NCI-H2107 treated with DMSO at 0.1 percent for 48 hours (cell line): ENCODE results near the gene MRPS9.

Experiments
- DNase-seq: peaks from one replicate; lab custom pipeline; 2025; ENCODE audit not compliant: unreplicated experiment; lab: John Stamatoyannopoulos, UW

Gene MRPS9

DNA sequence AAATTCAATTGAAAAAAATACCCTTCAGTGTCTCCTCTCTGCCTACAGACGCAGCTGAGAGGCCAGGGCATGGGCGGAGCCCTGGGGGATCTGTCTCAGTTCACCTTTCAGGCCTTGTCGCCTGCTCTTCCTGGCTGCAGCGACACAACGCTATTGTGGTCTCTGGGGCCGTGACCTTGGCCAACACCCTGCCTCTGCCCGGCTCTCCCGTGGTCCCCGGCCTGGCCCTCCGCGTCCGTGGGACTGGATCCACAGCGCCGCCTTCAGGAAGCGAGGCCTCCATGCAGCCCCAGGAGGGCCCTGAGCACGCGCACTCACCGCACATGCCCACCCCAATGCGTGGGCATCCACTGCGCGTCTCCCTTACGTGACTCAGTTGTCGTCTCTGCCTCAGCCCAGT is 81.1 kb downstream of the MRPS9 start:
- DNase-seq = no peak

DNA sequence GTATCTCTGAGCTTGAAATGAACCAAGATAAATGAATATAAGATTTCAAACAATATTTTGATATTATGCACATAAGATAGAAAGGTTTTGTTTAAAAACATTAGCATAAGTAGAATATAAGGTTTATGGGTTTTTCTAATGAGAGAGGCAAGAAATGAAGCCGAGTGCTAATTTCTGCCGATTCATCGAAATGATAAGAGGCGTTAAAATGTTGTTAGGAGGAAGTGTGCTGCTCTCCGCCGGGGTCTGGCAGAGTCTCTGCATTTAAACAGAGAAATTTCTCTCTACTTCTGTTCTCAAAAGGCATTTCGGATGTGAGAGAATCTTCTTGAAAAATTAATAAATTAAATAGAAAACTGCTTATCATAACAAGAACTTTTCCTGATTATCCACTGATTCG is 83.6 kb downstream of the MRPS9 start:
- DNase-seq = no peak

DNA sequence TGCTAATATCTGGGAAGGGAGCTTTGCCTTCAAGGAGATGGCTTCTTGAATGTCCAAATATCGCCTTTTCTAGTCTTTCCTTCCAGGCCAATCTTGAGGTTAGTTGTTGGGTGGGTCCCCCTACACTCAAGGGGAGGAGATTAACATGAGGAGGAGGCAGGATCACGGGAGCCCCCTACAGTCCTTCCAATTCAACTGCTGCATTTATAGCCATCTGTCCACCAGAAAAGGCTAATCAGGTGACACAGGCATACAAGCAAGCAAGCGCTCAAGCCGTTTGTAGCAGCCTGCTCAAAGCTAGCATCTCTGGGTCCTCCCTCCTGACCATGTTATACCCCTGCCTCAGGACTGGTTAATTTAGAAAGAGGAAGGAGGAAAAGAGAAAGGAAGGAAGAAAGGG is 87.6 kb downstream of the MRPS9 start:
- DNase-seq = no peak

DNA sequence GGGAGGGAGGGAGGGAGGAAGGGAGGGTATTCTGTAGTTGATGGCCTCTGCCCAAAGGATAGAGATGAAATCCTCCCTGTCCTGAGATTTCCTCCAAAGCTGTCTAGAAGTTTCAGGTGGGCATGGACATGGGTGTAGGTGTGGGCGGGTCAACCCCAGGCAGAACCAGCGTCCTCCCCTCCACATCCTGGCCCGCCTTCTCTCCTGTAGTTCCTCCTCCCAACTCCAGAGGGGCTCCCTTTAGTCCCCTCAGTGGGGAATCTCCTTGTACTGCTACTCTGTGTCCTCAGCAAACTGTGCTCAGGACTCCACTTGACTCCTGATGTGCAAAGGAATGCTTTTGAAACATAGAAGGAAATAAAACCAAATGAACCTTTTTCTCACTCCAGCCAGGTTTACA is 88.1 kb downstream of the MRPS9 start:
- DNase-seq = no peak

DNA sequence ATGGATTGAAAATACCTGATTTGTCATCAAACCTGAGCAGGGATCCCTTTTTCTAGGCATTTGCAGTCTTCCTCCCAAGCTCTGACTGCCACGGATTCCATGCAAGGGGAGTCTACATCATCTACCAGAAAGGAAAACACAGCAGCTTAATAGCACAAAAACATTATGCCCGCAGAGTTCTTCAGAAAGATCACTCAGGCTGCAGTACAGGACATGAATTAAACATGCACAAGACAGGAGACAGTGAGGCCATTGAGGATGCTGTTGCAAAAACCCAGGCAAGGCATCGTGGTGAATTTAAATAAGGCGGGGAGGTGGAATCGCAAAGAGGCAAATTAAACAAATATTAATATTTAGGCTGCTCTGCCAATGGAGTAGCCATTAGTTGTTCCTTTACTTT is 88.5 kb downstream of the MRPS9 start:
- no peak for DNase-seq

DNA sequence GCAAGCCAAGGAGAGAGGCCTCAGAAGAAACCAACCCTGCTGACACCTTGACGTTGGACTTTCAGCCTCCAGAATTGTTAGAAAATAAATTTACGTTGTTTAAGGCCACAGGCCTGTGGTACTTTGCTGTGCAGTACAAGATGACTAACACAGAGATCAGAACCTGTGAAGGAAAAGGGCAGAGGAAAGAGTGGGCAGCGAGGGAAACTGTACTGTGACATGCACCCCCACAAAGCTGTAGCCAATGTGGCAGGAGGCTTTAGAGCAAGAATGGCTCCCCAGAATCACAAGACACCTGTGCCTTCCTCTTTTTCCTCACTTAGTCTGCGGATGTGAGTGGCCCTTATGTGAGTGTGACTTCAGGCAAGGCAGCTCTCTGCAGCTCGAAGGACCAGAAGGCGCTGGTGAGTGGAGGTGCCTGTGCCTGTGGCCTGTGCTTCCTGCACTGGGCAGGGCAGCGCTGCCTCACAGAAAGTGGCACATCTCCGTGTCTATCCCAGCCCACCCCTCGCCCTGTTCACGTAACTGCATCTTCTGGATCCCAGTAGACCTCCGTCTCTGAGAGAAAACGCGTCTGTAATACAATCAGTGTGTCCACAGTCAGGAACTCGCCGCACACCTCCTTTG is 89.5 kb downstream of the MRPS9 start:
- no peak for DNase-seq

DNA sequence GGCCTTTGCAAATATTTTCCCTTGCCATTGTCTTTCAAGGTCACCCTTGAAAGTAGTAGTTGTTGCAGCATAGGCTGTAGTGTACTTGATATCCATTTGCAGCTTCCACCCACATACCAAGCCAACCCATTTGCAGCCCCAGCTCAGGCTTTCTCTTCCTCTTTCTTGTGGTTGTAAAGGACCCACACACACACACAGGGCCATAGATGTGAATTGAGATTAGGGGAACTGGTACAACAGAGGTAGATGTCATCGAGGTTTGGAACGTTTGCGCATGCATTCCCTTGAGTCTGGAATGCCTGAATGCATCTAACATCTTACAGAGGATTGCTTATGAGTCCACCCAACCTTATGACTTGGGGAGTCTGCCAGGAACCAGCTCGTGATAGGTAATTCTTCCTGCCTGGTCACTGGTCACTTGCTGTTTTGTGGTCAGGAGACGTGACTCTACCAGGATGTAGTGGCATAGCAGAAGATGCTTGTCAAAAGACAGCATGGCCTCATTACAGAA is 91.9 kb downstream of the MRPS9 start:
- no peak for DNase-seq

DNA sequence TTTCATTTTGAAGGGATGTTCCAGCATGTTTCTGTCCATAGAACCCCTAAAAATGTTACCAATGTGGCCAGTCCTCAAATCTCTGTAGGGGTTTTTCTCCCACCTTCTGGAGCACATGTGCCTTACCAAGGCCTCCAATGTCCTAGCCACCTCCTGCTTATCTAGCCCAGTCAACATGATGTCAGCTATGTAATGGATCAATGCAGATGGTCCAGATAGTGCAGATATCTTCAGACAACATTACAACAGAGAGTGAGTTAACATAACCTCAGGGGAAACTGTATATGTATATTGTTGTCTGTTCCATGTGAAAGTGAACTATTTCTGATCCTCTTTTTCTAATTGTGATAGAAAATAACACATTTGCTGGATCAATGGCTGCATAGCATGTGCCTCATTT is 92.7 kb downstream of the MRPS9 start:
- DNase-seq = no peak

DNA sequence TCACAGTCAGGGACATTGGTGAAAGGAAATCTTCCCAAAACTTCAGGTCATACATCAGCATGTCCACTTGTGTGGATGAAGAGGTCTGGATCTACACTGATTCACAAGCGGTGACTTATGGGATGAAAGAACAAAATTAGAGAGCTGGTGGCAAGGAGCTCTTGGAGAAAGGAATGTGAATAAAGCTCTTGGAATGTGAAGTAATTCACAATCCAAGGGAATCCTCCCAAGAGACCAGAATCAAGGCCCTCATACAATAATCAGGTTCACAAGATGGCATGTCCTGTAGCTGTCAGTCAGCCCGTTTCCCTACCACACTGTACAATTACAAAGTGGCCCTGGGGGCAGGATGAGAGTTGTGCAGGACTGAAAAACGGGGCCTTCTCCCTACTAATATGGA is 96.2 kb downstream of the MRPS9 start:
- no peak for DNase-seq

DNA sequence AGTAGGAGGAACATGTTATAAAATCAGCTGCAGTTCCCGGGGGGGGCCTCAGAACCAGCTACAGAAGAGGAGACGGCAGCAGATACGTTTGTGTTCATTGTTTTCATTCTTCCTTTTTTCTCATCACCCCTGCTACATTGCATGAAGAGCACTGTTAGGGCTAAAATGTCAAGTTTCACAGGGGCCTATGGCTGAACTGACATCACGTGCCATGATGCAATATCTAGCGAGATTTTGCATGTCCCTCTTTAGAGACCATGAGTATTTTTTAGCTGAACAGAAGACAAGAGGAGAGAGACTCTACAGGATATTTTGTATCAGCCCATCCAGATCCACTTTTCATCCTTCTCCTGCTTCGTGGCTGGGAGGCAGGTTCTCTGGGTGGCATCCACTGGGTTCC is 97.6 kb downstream of the MRPS9 start:
- no peak for DNase-seq

DNA sequence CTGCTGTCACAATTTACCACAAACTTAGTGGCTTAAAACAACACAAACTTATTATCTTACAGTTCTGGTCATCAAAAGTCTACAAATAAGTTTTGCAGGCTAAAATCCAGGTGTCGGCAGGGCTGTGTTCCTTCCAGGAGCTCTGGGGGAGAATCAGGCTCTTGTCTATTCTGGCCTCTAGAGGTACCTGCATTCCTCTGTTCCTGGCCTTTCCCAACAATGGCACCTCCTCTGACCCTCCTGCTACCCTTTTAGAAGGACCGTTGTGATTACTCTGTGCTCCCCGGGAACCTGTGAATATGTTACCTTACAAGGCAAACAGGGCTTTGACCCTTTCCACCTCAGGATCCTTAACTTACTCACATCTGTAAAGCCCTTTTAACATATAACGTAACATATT is 98.5 kb downstream of the MRPS9 start:
- DNase-seq = no peak

DNA sequence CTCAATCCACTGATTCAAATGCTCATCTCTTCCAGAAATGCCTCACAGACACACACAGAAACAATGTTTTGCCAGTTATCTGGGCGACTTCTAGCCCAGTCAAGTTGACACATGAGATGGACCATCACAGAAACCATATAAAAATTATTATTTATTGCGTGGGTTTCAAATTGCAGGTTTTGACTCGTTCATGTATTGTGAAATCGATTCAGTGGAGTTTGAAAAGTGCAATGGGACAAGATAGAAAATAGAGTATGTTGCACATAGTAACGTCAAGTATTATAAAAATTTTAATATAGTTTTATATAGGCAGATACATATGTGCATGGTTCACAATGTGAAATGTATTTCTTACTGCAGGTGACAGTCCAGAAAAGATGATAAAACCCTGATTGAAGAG is 100.8 kb downstream of the MRPS9 start:
- DNase-seq = no peak

DNA sequence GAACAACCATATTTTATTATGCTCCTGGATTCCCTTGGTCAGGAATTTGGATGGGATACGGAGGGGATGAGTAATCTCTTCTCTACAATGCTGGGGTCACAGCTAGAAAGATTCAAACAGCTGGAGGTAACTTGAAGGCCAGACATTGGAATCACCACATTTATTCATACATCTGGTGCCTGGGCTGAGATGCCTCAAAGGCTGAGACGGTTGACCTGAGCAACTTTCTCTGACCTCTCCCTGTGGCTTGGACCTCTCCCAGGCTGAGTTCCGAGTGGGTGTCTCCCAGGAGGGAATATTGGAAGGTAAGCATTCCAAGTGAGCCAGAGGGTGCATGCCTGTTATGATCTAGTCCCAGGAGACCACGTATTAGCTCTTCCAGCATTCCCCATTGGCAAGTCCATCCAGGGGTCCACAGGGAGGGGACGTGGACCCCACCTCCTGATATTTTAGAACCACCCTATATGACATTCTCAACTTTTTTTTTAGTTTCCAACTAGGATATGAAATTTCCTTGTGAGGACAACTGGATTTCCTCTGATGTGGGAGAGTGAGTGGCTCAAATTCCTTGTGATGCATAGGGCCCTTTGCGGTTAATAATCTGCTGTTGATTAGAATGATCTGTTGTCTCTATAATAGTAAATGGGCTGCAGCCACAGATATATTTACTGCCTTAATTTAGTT is 101.8 kb downstream of the MRPS9 start:
- DNase-seq = no peak

DNA sequence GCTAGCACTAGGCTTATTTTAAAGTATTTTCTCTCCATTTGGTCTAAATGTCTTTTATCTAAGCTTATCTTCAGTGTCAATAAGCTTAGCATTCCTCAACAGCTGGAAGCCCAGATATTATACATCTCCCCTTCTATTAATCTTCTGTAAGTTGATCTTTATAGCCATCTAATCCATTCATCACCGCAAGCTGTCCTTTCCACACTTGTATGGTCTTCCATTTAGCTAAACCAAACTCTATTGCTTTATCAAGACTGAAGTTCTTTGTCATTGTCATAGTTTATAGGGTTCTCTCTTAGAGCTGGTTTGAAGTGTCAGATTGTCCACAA is 102.3 kb downstream of the MRPS9 start:
- DNase-seq = no peak

DNA sequence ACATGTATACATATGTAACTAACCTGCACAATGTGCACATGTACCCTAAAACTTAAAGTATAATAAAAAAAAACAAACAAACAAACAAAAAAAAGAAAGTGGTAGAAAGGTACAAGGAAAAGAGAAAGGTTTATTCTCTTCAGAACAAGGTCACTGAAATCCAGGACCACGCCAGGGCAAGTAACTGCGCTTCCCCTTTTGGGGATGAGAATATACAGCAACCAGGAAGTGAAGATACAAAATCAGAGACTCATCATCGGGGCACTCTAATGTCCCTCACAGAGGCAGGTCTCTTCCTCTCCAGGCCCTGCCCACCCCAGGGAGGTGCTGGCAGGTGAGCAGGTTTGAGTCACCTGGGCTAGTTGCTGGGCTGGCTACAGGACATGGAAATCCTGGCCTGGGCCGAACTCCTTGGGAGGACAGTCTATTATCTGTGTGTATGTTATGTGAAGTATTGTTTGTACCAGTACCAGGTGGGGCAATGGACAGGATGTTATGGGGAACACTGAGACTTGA is 103.3 kb downstream of the MRPS9 start:
- DNase-seq = no peak

DNA sequence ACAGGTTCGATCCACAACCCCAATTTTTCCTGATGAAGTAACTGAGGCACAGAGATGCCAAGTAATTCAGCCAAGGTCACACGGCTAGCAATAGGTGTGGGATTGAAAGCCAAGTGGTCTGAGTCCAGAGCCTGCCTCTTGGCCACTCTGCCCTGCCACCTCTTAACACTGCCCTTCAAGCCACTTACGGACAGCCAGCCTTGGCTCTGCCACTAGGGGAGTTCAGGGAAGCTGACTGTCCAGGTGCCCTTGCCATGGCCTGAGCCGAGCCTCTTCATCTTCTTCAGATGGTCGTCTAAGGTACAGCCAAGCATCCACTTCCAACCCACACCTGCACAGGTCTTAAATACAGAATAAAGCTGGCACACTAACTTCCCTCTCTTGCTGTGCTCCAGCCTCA is 104.4 kb downstream of the MRPS9 start:
- DNase-seq = no peak

DNA sequence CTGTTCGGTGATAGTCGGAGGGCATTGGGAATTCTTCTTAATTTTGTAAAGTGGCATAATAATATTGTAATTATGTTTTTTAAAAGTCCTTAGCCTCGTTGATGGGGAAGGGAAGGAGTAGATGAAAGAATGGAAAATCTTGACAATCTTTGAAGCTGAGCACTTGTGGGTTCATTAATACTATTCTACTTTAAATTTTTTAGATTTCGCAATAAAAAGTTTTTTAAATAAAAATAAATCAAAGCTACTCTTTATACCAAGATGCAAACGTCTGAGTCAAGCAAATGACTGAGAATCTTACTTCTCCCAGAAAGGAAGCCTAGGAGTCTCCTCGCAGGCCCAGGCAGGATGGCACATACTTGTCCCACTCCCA is 105.2 kb downstream of the MRPS9 start:
- DNase-seq = no peak

DNA sequence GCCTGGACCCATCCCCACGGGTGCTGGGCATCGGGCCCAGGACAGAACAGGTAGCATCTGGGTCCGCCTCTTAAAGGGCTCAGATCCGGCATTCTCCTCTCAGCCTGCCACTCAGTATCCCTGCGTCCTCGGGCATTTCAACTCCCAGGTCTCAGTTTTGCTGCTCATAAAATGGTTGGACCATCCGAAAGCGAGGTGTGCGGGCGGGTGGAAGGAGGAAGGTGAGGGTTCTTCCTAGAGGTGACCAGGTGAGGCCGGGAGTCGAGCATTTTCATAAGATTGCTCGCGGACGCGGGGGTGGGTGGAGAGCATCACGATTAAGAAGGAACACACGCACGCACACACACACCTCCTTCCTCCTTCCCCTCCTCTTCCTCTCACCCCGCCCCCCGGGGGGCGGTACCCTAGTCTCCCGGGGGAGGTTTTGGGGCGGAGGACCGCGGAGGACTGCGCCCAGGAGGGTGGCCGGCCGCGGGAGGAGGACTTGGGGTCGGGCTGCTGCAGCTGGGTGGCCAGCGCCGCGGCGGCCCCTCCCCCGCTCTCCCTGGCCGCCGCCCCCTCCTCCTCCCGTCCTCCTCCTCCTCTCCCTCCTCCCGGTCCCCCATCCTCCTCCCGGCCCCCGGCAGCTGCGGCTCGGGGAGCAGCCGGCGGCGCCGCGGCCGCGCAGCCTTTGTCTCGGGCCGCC is 105.7 kb downstream of the MRPS9 start:
- no peak for DNase-seq

DNA sequence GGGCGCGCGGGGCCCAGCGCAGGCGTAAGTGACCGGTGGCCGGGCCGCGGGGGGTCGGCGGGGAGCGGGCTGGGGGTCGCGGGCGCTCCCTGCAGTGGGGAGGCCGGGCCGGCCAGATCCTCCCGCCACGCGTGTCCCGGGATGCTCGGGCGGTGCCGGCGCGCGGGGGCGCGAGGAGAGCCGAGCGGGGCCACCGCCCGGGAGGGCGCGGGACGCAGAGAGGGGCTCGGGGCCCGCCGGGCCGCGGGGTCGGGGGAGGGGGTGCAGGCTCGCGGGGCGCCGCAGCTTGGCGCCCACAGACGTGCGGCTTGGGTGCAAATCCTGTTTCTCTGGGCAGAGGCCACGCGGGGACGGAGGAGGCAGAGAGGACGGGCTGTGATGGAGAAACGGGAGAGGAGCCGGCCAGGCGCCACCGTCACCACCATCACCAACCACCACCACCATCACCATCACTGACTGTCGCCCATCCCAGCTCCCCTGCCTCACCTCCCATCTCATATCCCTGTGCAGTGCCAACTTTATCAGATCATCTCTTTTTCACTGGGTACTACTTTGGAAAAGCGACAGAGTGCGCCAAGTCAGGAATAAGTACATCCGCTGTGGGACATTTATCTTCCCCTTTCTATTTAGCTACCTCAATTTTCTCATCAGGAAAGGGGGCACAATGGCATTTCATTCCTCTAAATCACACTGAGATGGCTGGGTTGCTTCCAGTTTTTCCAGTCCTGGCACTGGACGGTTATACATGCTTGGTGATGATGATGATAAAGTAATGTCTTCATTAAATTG is 106.5 kb downstream of the MRPS9 start:
- no peak for DNase-seq

DNA sequence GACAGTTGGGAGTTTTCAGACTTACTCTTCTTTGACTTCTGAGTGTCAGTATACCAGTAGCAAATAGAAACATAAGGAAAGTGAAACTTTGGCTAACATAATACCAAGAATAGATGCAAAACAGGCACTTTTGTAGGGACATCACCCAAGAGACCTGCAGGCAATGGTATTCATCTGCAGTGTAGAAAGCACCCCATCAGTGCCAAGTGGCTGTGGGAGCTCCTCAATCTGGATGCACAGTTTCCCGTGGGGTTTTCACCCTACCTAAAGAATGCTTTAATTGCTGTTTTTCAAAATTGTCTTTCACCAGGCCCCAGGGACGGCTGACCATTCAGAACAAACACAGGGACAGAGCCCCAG is 107.1 kb downstream of the MRPS9 start:
- DNase-seq = no peak

DNA sequence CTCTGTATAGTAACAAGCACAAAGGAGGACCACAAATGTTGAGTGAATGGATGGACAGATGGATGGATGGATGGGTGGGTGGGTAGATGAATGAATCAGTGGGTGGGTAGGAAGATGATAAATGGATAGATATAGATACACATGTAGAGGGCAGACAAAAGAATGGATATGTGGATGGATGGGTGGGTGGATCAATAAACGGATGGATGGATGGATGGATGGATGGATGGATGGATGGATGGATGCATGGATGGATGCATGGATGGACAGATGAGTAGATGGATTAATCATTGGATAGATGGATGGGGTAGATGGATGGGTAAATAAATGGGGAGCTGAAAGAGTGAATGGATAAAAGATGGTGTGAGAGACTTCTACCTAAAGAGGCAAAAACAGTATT is 111.4 kb downstream of the MRPS9 start:
- no peak for DNase-seq
